Measurements from ENCODE around the gene COMMD1. TPM values are rescaled to one million over a fixed set of nuclear protein-coding genes. Genes with fewer than 3 reads are reported as not detected.
"Not testable (repeated sequence)": the region's sequence is repeated elsewhere in the genome, so short reads cannot be mapped to it uniquely, and the experiment has no call there.

Gene COMMD1
- total RNA-seq, 4 donors from 2014 or later: 38.4 to 56.6 (median 40.6) TPM

GRCh38 chr2:62000538-62000937 is 95.1 kb downstream of the COMMD1 start:
- DNase-seq (ENCODE audit: low spot score) (no peak), ATAC-seq (ENCODE audit: low FRiP score) (no peak)
- TF ChIP-seq CTCF (IDR thresholded peaks at IDR 0.05): no peak

- ATAC-seq (ENCODE audit: low FRiP score): no peak
- DNase-seq (ENCODE audit: low spot score): no peak
- TF ChIP-seq CTCF (IDR thresholded peaks at IDR 0.05): no peak
Observed at GRCh38 chr2:62001431-62001830, 96.0 kb downstream of the COMMD1 start.

GRCh38 chr2:62004428-62004827 is 99.0 kb downstream of the COMMD1 start:
- not testable (repeated sequence) for DNase-seq (ENCODE audit: low spot score); ATAC-seq (ENCODE audit: low FRiP score)

GRCh38 chr2:62007555-62007954 is 102.1 kb downstream of the COMMD1 start:
- no peak for DNase-seq (ENCODE audit: low spot score)
- ATAC-seq (ENCODE audit: low FRiP score): no peak
- TF ChIP-seq CTCF (IDR thresholded peaks at IDR 0.05): no peak

- DNase-seq (ENCODE audit: low spot score): no peak
- no peak for ATAC-seq (ENCODE audit: low FRiP score)
- TF ChIP-seq CTCF (IDR thresholded peaks at IDR 0.05): no peak
Observed at GRCh38 chr2:62010632-62011256, 105.3 kb downstream of the COMMD1 start.

GRCh38 chr2:62013641-62014040 is 108.2 kb downstream of the COMMD1 start:
- TF ChIP-seq CTCF (IDR thresholded peaks at IDR 0.05): no peak
- ATAC-seq (ENCODE audit: low FRiP score) (no peak), DNase-seq (ENCODE audit: low spot score) (no peak)

- ATAC-seq (ENCODE audit: low FRiP score) (peak; percentile 75), DNase-seq (ENCODE audit: low spot score) (no peak)
- TF ChIP-seq CTCF (IDR thresholded peaks at IDR 0.05): no peak
Observed at GRCh38 chr2:62014102-62014501, 108.6 kb downstream of the COMMD1 start.
